ENCODE measurements around the gene RNF40. TPM values are rescaled to one million over a fixed set of nuclear protein-coding genes. Genes with fewer than 3 reads are reported as not detected.

Gene RNF40
- total and polyA plus RNA-seq, 4 donors = 25.9 to 55.4 (median 34.1) TPM

DNA sequence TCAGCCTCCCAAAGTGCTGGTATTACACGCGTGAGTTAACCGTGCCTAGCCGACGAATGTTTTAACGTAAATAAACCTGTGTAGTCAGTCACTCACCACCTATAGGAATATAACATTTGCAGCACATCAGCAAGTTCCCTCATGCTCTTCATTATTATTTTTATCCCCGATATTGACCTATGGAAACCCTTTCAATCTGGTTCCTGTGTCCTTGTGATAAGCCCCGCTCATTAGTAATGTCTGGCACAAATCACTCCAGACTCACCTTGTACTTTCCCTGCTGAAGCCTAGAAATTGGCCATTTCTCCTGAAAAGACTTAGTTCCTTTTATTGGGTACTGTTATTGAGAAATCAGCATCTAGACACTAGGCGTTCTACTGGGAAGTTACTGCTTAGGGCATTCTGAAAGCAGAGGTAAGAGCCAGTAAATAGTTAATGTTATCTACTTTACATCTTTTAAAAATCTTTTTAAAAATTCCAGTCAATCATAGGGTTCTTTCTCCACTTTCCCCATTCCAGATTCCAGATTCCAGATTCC, 15.4 kb upstream of the RNF40 start:
- peaks cover 0 to 26% (median 16%) of the 10 kb centered on the region in 4 donors for H3K4me1 ChIP-seq (ENCODE audit: control insufficient read depth in 4 of 4, insufficient read depth in 4 of 4, low read length in 3 of 4)
- no peak for DNase-seq (ENCODE audit: low spot score)
- H3K4me3 ChIP-seq (ENCODE audit: low read depth in 1 of 3, low read length in 3 of 3) = no peak overlapping the region
- H3K36me3 ChIP-seq (ENCODE audit: control insufficient read depth in 4 of 4, insufficient read depth in 3 of 4, low read depth in 1 of 4, low read length in 3 of 4) = peaks cover 2 to 6% (median 5%) of the 10 kb centered on the region in 4 donors
- TF ChIP-seq, protein P1, sequence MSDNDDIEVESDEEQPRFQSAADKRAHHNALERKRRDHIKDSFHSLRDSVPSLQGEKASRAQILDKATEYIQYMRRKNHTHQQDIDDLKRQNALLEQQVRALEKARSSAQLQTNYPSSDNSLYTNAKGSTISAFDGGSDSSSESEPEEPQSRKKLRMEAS (IDR thresholded peaks at IDR 0.05) = no peak
- TF ChIP-seq HNF4G (IDR thresholded peaks at IDR 0.05) (no peak), FOXA1 (IDR thresholded peaks at IDR 0.05) (no peak), FOXA2 (IDR thresholded peaks at IDR 0.05) (no peak), GABPA (IDR thresholded peaks at IDR 0.05 in 1 of 2, conservative IDR thresholded peaks at IDR 0.05 in 1 of 2) (no peak)
- TF ChIP-seq, protein P2, sequence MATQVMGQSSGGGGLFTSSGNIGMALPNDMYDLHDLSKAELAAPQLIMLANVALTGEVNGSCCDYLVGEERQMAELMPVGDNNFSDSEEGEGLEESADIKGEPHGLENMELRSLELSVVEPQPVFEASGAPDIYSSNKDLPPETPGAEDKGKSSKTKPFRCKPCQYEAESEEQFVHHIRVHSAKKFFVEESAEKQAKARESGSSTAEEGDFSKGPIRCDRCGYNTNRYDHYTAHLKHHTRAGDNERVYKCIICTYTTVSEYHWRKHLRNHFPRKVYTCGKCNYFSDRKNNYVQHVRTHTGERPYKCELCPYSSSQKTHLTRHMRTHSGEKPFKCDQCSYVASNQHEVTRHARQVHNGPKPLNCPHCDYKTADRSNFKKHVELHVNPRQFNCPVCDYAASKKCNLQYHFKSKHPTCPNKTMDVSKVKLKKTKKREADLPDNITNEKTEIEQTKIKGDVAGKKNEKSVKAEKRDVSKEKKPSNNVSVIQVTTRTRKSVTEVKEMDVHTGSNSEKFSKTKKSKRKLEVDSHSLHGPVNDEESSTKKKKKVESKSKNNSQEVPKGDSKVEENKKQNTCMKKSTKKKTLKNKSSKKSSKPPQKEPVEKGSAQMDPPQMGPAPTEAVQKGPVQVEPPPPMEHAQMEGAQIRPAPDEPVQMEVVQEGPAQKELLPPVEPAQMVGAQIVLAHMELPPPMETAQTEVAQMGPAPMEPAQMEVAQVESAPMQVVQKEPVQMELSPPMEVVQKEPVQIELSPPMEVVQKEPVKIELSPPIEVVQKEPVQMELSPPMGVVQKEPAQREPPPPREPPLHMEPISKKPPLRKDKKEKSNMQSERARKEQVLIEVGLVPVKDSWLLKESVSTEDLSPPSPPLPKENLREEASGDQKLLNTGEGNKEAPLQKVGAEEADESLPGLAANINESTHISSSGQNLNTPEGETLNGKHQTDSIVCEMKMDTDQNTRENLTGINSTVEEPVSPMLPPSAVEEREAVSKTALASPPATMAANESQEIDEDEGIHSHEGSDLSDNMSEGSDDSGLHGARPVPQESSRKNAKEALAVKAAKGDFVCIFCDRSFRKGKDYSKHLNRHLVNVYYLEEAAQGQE (IDR thresholded peaks at IDR 0.05) = no peak
- TF ChIP-seq, protein P3, sequence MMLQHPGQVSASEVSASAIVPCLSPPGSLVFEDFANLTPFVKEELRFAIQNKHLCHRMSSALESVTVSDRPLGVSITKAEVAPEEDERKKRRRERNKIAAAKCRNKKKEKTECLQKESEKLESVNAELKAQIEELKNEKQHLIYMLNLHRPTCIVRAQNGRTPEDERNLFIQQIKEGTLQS (IDR thresholded peaks at IDR 0.05) = no peak
- WGBS = 87% methylated on average over 9 of the region's 9 CpGs
- no peaks in the 10 kb centered on the region for H3K9me3 ChIP-seq (ENCODE audit: control insufficient read depth in 4 of 4, low read length in 3 of 4)
- no peaks in the 10 kb centered on the region for H3K27me3 ChIP-seq (ENCODE audit: control insufficient read depth in 4 of 4, insufficient read depth in 4 of 4, low read length in 3 of 4)
- no peak overlapping the region for H3K27ac ChIP-seq (ENCODE audit: low read depth in 1 of 2, low read length in 2 of 2)
- H3K9ac ChIP-seq (ENCODE audit: low read depth in 1 of 2, low read length in 2 of 2) = no peak overlapping the region

DNA sequence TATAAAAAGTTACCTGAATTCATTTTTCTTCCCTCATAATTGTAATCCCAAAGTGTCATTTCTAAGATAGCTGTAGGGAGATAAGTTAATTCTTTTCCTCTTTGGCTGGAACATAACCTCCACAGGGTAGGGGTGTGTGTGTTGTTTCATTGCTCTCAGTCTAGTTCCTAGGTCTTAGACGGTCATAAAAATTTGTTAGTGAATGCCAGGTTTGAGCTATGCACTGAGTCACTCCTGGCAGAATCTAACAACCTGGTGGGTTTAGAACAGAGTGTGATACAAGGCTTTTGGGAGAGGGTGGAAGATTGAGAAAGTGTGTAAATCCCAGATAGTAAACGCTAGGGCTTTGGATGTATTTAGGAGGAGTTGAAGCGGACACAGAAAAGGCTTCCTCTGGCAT, 14.8 kb upstream of the RNF40 start:
- no peak for DNase-seq (ENCODE audit: low spot score)
- no peak overlapping the region for H3K4me3 ChIP-seq (ENCODE audit: low read depth in 1 of 3, low read length in 3 of 3)
- 36% methylated on average over 3 of the region's 3 CpGs for WGBS
- peak overlapping the region; percentile 68 to 76 for H3K27ac ChIP-seq (ENCODE audit: low read depth in 1 of 2, low read length in 2 of 2)
- TF ChIP-seq, protein P4, sequence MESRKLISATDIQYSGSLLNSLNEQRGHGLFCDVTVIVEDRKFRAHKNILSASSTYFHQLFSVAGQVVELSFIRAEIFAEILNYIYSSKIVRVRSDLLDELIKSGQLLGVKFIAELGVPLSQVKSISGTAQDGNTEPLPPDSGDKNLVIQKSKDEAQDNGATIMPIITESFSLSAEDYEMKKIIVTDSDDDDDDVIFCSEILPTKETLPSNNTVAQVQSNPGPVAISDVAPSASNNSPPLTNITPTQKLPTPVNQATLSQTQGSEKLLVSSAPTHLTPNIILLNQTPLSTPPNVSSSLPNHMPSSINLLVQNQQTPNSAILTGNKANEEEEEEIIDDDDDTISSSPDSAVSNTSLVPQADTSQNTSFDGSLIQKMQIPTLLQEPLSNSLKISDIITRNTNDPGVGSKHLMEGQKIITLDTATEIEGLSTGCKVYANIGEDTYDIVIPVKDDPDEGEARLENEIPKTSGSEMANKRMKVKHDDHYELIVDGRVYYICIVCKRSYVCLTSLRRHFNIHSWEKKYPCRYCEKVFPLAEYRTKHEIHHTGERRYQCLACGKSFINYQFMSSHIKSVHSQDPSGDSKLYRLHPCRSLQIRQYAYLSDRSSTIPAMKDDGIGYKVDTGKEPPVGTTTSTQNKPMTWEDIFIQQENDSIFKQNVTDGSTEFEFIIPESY (IDR thresholded peaks at IDR 0.05) = no peak
- TF ChIP-seq HNF4A (conservative IDR thresholded peaks at IDR 0.05) (peak in 1 of 2 donors; percentile 6), HNF4G (IDR thresholded peaks at IDR 0.05) (no peak), FOXA2 (IDR thresholded peaks at IDR 0.05) (no peak), RXRA (IDR thresholded peaks at IDR 0.05) (no peak)
- peak overlapping the region in 1 of 2 donors; percentile 59 for H3K9ac ChIP-seq (ENCODE audit: low read depth in 1 of 2, low read length in 2 of 2)
- H3K4me1 ChIP-seq (ENCODE audit: control insufficient read depth in 4 of 4, insufficient read depth in 4 of 4, low read length in 3 of 4) = peaks cover 0 to 26% (median 16%) of the 10 kb centered on the region in 4 donors
- peaks cover 2 to 6% (median 5%) of the 10 kb centered on the region in 4 donors for H3K36me3 ChIP-seq (ENCODE audit: control insufficient read depth in 4 of 4, insufficient read depth in 3 of 4, low read depth in 1 of 4, low read length in 3 of 4)
- H3K27me3 ChIP-seq (ENCODE audit: control insufficient read depth in 4 of 4, insufficient read depth in 4 of 4, low read length in 3 of 4) = no peaks in the 10 kb centered on the region
- H3K9me3 ChIP-seq (ENCODE audit: control insufficient read depth in 4 of 4, low read length in 3 of 4) = no peaks in the 10 kb centered on the region
